GM21367 (cell line): Measurements from ENCODE around the gene OR8B12.
"Not testable (repeated sequence)": the region's sequence is repeated elsewhere in the genome, so short reads cannot be mapped to it uniquely, and the experiment has no call there.

Source experiments
- ATAC-seq: cut with Tn5 transposase; IDR thresholded peaks from one replicate; pipeline ENCODE4 v1.9.1; 2021; ENCODE audit not compliant: unreplicated experiment

The OR8B12 gene

GRCh38 chr11:124533626-124534025 lies 9.8 kb downstream of the OR8B12 start:
- ATAC-seq = no peak

- no peak for ATAC-seq
These were observed 23.0 kb downstream of the OR8B12 start for GRCh38 chr11:124520550-124520854.

GRCh38 chr11:124519850-124520549 lies 23.5 kb downstream of the OR8B12 start:
- no peak for ATAC-seq

DNA sequence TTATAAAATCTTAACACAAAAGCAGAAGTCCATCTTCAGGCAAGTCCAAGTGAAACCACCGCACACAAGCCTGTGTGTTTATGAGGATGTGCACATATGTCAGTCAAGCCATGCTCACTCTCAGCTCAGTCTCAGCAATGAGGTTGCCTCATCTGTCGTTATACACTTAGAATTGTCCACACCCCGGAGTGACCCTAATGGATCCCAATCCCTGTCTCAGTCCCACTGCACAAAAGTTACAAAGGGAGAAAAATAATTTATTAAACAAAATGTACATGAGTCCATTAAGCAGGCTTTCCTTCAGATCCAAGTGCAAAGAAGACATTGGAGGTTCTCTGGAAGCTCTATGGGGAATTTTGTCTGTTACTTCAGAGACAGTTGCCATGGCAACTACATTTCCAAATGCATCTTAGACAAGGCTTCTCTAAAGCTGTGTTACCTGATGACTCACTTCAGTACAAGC lies 24.4 kb downstream of the OR8B12 start:
- no peak for ATAC-seq

- ATAC-seq = no peak
These were observed 26.1 kb downstream of the OR8B12 start for GRCh38 chr11:124517314-124517713.

- ATAC-seq = not testable (repeated sequence)
These were observed 28.8 kb downstream of the OR8B12 start for GRCh38 chr11:124514675-124515074.

DNA sequence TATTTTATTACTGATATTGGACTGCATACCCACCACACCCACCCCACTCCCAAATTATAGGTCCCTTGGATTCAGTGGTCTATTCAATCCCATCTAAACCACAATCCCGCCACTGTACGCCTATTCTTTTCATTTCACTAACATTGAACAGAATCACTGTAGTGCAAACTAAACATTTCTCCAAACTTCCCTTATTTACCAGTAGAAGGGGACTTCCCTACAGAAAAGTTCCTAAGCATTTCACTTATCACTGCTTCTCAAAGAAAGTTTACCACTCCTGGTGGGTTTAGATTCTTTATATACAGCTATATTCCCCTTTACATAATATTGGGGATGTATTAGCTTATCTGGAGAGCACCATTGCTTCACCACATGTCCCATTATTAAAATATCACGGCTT lies 29.3 kb downstream of the OR8B12 start:
- no peak for ATAC-seq

DNA sequence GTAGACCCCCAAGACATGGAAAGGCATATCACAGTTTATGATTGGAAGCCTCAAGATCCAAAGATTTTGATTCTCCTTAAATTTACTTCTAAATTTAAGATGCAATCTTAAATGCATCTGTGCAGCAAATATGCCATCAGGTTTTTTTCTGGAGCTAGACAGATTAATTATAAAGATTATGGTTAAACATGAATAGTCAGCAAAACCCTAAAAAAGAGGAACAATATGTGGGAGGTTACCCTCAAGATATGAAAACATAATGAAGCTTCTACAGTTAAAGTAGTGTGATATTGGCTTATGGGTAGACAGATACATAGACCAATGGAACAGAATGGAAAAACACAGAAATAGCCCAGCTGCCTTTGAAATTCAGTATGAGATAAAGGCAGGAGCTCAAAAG lies 31.7 kb downstream of the OR8B12 start:
- ATAC-seq = no peak

DNA sequence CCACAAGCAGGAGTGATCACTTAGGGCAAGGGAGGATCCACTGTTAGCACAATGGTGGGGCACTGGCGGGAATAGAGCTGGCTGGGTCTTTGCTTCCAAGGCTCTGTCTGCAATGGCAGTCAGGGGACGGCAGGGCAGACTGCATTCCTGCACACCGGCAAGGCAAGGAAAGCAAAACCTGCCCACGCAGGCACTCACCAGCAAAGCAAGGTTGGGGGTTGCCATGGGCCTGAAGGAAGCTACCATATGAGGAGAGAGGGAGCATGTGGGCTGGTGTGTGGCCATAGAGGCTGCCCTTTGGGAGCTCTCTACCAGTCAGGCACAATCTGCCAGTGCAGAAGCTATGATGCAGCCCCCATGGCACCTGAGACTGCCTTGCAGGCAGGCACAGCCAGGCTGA lies 33.2 kb downstream of the OR8B12 start:
- ATAC-seq = no peak

- no peak for ATAC-seq
These were observed 43.7 kb downstream of the OR8B12 start for GRCh38 chr11:124499711-124500110.

- ATAC-seq = no peak
These were observed 50.3 kb downstream of the OR8B12 start for GRCh38 chr11:124493016-124493655.
